B cell (primary cell): ENCODE results near the gene DCUN1D1.

Experiments used
- CTCF ChIP-seq: fragments of 200-600 bp; IDR thresholded peaks from one replicate; pipeline ENCODE4 v1.8.0; 2022; ENCODE audit warnings: antibody characterized with exemption, mild to moderate bottlenecking
- EZH2 ChIP-seq: IDR thresholded peaks from 2 replicates; pipeline ENCODE4 v1.6.1; 2012; ENCODE audit warnings: borderline replicate concordance, low read depth, mild to moderate bottlenecking, moderate library complexity, low read length; ENCODE audit not compliant: insufficient read depth, poor library complexity, severe bottlenecking

- TF ChIP-seq CTCF (no peak), EZH2 (no peak)
Measured at GRCh38 chr3:183015185-183015584, 34.8 kb upstream of the DCUN1D1 start.
